Mononuclear cell (primary cell): Measurements from ENCODE around the gene CD40. TPM values are rescaled to one million over a fixed set of nuclear protein-coding genes. Genes with fewer than 3 reads are reported as not detected.

Source experiments
- H3K27me3 ChIP-seq: 2 replicates; pipeline ENCODE4 v1.6.0; 2011; ENCODE audit warnings: low read length, control low read depth; ENCODE audit not compliant: insufficient read depth
- H3K4me1 ChIP-seq: 2 replicates; pipeline ENCODE4 v1.5.1; 2011; ENCODE audit warnings: mild to moderate bottlenecking, low read length, control low read depth; ENCODE audit not compliant: insufficient read depth
- H3K4me3 ChIP-seq: 2 replicates; pipeline ENCODE4 v1.5.1; 2011; ENCODE audit warnings: mild to moderate bottlenecking, low read length, moderate library complexity
- H3K9me3 ChIP-seq: 2 replicates; pipeline ENCODE4 v1.5.1; 2011; ENCODE audit warnings: low read depth, mild to moderate bottlenecking, control low read depth, low read length
- total RNA-seq: library from RNA; depleted of rRNA; stranded (reverse); fragments of >200 nt; gene quantifications from one replicate; pipeline ENCODE4 v1.2.3, GENCODE V29; 2012

The CD40 gene
- total RNA-seq, 1 donor = 10.2 TPM

- Histone ChIP-seq H3K9me3 (no peaks in the 10 kb centered on the region), H3K4me1 (no peaks in the 10 kb centered on the region), H3K27me3 (peaks cover 18% of the 10 kb centered on the region), H3K4me3 (no peak overlapping the region)
These were observed 60.8 kb downstream of the CD40 start for GRCh38 chr20:46178891-46179290.

Other genes starting within 250 kb of the CD40 start
- gene ZSWIM1, start 237.1 kb upstream of the CD40 start, total RNA-seq = 10.1 TPM
- gene SPATA25, start 230.7 kb upstream of the CD40 start, total RNA-seq = 0.52 TPM
- 1.9 TPM for gene NEURL2, start 227.1 kb upstream of the CD40 start, total RNA-seq
- 111 TPM for gene CTSA, start 227.0 kb upstream of the CD40 start, total RNA-seq
- gene PLTP, start 206.2 kb upstream of the CD40 start, total RNA-seq = 1.4 TPM
- gene PCIF1, start 183.6 kb upstream of the CD40 start, total RNA-seq = 48.0 TPM
- gene ZNF335, start 146.1 kb upstream of the CD40 start, total RNA-seq = 49.4 TPM
- 3.0 TPM for gene MMP9, start 109.4 kb upstream of the CD40 start, total RNA-seq
- 0.10 TPM for gene SLC12A5, start 89.1 kb upstream of the CD40 start, total RNA-seq
- 15.6 TPM for gene NCOA5, start 28.4 kb upstream of the CD40 start, total RNA-seq
- gene CDH22, start 190.2 kb downstream of the CD40 start, total RNA-seq = not detected